ENCODE measurements around the gene PKNOX2.

The PKNOX2 gene

GRCh38 chr11:125356797-125357196 lies 192.2 kb downstream of the PKNOX2 start:
- no peak for DNase-seq (ENCODE audit: low spot score)

GRCh38 chr11:125357551-125357950 lies 193.0 kb downstream of the PKNOX2 start:
- no peak for DNase-seq (ENCODE audit: low spot score)

DNA sequence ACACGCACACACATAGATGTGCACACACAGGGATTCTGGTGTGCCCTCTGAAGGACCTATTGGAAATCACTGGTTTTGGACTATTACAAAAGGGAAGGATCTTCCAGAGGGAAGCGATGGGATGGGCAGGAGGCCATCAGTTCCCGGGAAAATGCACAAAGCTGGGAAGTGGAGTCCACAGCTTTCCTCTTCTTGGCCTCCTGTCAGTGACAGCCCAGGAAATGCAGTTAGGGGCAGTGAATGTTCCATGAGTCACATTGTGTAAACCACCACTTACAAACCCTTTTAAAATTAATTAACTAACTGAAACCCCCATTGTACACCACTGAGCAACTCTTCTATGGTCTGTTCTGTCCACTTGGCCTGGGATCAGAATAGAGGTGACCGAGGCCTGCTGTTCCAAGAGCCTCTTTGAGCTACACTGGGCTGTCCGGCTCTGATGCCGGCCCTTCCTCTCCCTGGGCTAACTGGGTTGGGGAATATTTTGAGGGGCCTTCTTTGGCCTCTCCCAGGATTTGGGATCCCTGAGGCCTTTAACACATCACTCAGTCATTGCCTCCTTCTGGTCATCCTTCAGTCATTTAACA lies 193.8 kb downstream of the PKNOX2 start:
- no peak for DNase-seq (ENCODE audit: low spot score)

- DNase-seq (ENCODE audit: low spot score) = no peak
These were observed 194.6 kb downstream of the PKNOX2 start for GRCh38 chr11:125359130-125359529.

GRCh38 chr11:125360066-125360465 lies 195.5 kb downstream of the PKNOX2 start:
- DNase-seq (ENCODE audit: low spot score) = no peak

GRCh38 chr11:125364121-125364826 lies 199.7 kb downstream of the PKNOX2 start:
- DNase-seq (ENCODE audit: low spot score) = no peak

DNA sequence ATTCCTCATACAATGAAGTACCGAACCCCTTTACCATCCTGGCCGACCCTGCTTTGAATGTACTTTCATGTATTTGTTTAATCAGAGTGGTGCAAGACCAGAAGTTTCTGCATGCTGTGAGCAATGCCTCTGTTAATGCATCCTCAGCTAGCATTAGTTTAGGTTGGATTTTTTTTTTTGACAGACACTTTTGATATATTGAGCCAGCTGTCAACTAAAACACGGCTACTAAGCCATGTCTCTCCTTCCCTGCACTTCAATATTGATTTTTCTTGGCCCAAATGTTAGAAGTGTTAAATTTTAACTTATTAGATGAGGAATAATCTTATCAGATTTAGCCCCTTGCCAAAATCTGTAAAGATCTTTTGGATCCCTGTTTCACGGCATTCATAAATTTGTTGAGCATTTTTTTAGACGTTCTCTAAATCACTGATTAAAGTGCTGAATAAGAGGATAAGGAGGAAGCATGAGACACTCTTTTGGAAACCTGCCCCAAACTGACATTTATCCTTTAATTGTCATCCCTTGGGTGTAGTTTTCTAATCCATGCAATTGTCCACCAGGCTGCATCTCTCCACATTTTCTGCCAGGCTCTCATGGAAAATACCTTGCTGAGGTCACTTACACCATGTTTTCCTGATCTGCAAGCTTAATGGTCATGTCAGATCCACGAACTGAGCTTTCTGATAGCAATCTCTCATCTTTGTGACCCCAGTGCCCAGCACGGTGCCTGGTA lies 200.8 kb downstream of the PKNOX2 start:
- DNase-seq (ENCODE audit: low spot score) = no peak

DNA sequence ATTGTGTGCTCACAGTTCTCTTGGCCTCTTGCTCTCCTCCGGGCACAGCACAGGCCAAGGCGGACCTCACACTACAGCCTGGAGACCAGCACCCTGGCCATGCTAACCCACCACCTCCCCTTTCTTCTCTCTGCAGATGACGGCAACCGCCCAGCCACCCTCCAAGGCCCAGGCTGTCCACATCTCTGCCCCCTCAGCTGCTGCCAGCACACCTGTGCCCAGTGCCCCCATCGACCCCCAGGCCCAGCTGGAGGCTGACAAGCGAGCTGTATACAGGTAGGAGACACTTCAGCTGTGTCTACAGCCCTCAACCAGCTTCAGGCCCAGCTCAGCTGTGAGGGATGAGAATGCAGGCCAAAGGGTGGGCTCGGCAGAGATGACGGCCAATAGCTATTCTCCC lies 203.2 kb downstream of the PKNOX2 start:
- DNase-seq (ENCODE audit: low spot score) = no peak

DNA sequence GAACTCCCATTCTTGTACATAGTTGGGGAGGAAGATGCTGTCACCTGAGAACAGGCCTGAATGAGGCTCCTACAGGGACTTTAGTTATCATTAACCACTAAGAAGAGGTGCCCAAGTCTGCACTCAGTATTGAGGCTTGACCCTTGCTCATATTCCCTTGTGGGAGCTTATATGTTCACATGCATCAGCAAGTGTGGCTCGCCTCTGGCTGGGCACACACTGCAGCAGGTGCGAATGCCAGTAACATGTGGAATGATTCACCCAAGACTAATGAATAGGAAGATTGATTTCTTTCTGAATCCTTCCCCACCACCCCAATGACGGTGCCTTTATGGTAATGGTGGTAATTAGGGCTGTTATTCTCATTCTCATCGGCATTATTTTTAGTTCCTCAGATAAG lies 204.2 kb downstream of the PKNOX2 start:
- no peak for DNase-seq (ENCODE audit: low spot score)

- no peak for DNase-seq (ENCODE audit: low spot score)
These were observed 205.3 kb downstream of the PKNOX2 start for GRCh38 chr11:125369808-125370207.

DNA sequence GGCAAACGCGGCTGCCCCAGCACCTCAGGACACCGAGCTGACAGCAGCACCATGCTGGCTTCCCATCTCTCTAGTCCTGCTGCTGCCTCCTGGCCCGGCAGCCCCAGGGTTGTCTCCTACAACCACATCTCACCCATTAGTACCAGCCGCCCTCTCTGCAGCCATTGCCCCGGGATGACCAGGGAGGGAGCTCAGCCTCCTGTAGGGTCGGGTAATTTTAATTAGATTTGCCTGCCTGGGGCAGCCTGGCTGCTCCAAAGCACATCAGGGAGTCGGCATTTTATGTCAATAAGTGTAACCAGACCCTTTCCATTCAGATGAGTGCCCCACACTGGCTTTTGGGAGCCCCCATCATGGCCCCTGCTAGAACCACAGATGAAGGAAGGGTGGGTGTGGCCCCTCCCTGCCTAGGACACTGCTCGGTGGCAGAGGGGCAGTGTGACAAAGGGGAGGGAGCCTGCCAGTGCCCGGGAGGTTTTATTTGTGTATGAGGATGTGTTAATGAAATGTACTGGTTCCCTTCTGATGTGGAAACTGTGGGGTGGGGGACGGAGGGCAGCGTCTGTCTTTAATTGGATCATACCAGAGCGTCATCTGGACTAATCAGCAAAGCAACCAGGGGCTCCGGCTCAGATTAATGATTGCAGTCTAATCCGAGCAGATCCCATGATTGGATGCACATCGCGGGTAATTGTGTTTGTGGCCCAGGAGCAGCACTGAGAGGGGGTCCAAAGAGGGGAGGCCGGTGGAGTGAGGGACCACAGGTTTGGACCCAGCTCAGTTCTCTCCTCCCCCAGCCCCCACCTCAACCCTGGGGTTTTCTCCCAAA lies 206.2 kb downstream of the PKNOX2 start:
- DNase-seq (ENCODE audit: low spot score) = peak; percentile 25

- DNase-seq (ENCODE audit: low spot score) = peak; percentile 15
These were observed 206.9 kb downstream of the PKNOX2 start for GRCh38 chr11:125371431-125371935.

DNA sequence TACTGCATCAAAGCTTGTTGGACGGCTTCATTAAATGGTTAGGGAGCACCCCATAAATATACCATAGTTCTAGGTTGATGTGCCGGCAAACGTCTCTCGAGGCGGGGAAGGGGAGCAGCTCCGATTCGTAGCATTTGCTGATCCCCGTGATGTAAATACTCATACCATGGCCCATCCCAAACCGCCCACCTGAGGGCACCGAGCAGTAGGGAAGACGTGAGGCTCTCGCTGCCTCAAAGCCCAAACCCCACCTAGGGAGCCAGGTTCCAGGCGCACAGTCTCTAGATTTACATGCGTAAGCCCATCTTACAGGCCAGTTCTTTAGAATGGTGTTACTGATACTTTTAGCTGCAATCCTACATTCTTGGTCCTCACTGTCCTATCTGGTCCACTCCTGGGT lies 207.5 kb downstream of the PKNOX2 start:
- DNase-seq (ENCODE audit: low spot score) = no peak

GRCh38 chr11:125372911-125373310 lies 208.4 kb downstream of the PKNOX2 start:
- no peak for DNase-seq (ENCODE audit: low spot score)

DNA sequence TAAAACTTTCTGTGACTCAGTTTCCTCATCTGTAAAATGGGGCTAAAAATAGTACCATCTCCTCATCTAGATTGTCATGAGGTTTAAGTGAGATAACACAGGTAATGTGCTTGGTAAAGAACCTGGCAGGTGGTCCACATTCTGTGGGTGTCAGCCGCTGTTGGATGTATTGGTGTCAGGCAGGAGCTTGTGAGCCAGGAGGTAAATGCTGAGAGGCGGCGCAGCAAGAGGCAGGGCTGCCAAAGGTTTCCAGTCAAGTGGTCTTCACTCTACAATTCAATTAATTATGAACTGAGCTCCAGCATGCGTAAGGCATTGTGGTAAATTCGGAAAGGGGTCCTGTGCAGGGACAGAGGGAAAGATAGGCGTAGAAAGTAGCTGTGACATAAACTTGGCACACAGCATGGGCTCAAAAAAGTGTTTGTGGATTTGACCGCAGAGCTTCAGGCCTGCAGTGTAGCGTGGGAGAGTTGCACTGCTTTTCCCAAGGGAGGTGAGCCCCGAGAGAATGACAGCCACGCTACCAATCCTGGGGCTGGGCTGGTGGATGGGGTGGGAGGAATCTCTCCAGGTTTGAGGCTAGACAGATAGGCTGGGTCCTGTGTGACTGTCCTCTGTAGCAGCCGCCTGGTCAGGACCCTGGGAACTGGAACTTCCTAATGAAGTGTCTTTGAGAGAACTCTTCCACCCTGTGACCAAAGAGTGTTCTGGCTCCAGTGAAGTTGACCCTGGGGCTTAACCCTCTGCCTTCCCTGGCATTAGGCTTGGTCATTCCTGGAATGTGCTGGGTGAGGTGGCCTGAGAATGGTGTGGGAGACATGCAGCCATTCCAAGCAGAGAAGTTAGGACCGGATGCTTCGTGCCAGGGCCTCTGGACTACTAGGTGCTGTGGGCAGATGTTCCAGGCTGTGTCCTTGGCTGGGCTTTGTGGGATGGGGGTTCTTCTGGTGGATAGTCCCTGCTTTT lies 209.2 kb downstream of the PKNOX2 start:
- no peak for DNase-seq (ENCODE audit: low spot score)

DNA sequence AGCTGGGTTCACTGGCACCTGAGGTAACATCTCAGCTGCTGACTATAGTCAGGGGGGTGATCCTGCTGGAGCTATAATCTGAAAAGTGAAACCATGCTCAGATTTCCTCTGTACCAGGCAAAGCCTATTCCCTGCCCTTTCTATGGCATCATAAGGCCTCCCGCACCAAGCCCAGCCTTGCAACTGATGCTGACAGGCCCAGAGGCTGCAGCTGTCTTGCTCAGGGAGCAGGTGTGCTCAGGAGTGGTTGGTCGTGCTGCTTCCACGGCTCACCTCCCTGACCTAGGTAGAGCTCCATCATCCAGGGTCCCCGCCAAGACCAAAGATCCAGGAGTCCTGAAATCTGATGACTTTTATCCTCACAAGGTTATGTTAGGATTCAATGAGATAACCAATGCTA lies 209.8 kb downstream of the PKNOX2 start:
- DNase-seq (ENCODE audit: low spot score) = no peak

DNA sequence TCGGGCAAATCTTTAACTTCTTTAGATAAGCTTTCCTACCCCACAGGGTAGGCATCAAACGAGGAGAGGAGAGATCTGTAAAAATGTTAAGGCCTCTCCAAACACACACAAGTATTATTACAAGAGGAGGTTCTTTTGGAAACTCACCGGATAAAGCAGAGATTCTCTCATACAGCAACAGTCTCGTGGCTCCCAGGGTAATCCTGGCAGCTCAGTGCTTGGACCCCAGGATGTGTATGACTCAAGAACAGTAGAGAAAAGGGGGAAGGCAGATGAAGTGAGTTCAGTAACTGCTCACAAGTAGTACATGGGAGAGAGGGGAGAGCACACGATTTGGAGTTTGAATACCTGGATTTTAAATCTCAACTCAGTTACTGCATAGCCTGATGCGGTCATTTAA lies 210.6 kb downstream of the PKNOX2 start:
- DNase-seq (ENCODE audit: low spot score) = no peak

DNA sequence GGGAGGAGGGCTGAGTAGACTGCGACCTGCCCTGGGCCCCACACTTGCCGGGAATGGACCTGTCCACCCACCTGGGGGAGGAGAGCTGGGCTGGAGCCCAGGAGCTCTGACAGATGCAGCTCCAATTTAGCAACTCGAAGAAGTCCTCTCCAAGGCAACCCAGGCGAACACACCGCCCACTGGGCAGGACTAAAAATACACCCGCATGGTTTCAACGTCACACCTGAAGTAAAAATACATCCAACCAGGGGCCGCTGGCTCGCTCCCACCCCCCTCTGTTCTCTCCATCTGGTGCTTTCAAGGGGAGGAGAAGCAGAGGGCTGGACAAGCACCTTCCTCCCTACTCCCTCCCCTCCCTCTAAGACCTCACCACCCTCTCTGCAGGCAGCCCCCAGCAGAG lies 211.6 kb downstream of the PKNOX2 start:
- no peak for DNase-seq (ENCODE audit: low spot score)

- no peak for DNase-seq (ENCODE audit: low spot score)
These were observed 212.3 kb downstream of the PKNOX2 start for GRCh38 chr11:125376856-125377255.

GRCh38 chr11:125378083-125378482 lies 213.5 kb downstream of the PKNOX2 start:
- DNase-seq (ENCODE audit: low spot score) = no peak

GRCh38 chr11:125378571-125378970 lies 214.0 kb downstream of the PKNOX2 start:
- no peak for DNase-seq (ENCODE audit: low spot score)
